ENCODE results near the gene KIFC3. TPM values are rescaled to one million over a fixed set of nuclear protein-coding genes. Genes with fewer than 3 reads are reported as not detected.

The KIFC3 gene
- total and polyA plus RNA-seq, 2 donors (not counting 1 experiment from before 2014, with no cell fraction given) = 0.07 to 0.67 TPM

- no peaks in the 10 kb centered on the region for H3K4me1 ChIP-seq (ENCODE audit: control insufficient read depth in 2 of 2, insufficient read depth in 2 of 2, low read length in 2 of 2)
- ChIA-PET POLR2A (no interaction called here), CTCF (no interaction called here)
- intact Hi-C loops (cut with micrococcal nuclease) = no loop called here
- no peaks in the 10 kb centered on the region for H3K9me3 ChIP-seq (ENCODE audit: control extremely low read depth in 1 of 3, control insufficient read depth in 2 of 3, insufficient read depth in 1 of 3, low read length in 2 of 3)
- H3K27ac Mint-ChIP-seq = no peak overlapping the region
- H4K20me1 ChIP-seq (ENCODE audit: control insufficient read depth, insufficient read depth, low read length, poor library complexity, severe bottlenecking) = no peaks in the 10 kb centered on the region
- TF ChIP-seq CTCF (IDR thresholded peaks at IDR 0.05) = no peak
- TF ChIP-seq EZH2 (IDR thresholded peaks at IDR 0.05; ENCODE audit: borderline replicate concordance, insufficient read depth, low read depth, low read length, poor library complexity, severe bottlenecking) = no peak
- no peaks in the 10 kb centered on the region for H3K27me3 Mint-ChIP-seq
- no peaks in the 10 kb centered on the region for H3K9me3 Mint-ChIP-seq (ENCODE audit: insufficient read depth)
- H3K4me3 ChIP-seq (ENCODE audit: control extremely low read depth in 1 of 5, extremely low read depth in 1 of 5, insufficient read depth in 1 of 5, low read depth in 2 of 5, low read length in 4 of 5) = no peak overlapping the region
- no peak overlapping the region for H3K27ac ChIP-seq (ENCODE audit: low read length in 2 of 2)
- ATAC-seq (ENCODE audit: low read depth) (no peak), DNase-seq (no peak)
- H3K4me1 Mint-ChIP-seq = no peaks in the 10 kb centered on the region
- WGBS (ENCODE audit: insufficient coverage) = no CpG with 5 or more reads among the region's 5 CpGs
- H3K4me2 ChIP-seq (replicated peaks; ENCODE audit: low read depth, low read length, poor library complexity, severe bottlenecking) = no peak overlapping the region
- H3K36me3 ChIP-seq (replicated peaks in 1 of 2; ENCODE audit: control extremely low read depth in 1 of 2, control insufficient read depth in 1 of 2, extremely low read depth in 1 of 2, insufficient read depth in 2 of 2, low read length in 1 of 2) = no peaks in the 10 kb centered on the region
- no peaks in the 10 kb centered on the region for H3K79me2 ChIP-seq (ENCODE audit: control insufficient read depth, insufficient read depth, low read length)
- H3K27me3 ChIP-seq (replicated peaks in 1 of 4; ENCODE audit: control extremely low read depth in 1 of 4, control insufficient read depth in 3 of 4, insufficient read depth in 4 of 4, low read length in 3 of 4) = no peaks in the 10 kb centered on the region
- H3K4me3 Mint-ChIP-seq = no peak overlapping the region
- H3K9ac ChIP-seq (ENCODE audit: low read length) = no peak overlapping the region
- no peak overlapping the region for H2AFZ ChIP-seq (ENCODE audit: insufficient read depth, low read depth, low read length, poor library complexity, severe bottlenecking)
Observed at GRCh38 chr16:57749856-57750452, 52.3 kb downstream of the KIFC3 start.

- no peak for ATAC-seq (ENCODE audit: low read depth)
- CTCF ChIA-PET = no interaction called here
- no peak overlapping the region for H3K27ac Mint-ChIP-seq
Observed at GRCh38 chr16:57749101-57749692, 53.1 kb downstream of the KIFC3 start.

More at GRCh38 chr16:57749101-57749692, 53.1 kb downstream of the KIFC3 start:
- no peaks in the 10 kb centered on the region for H3K27me3 ChIP-seq (replicated peaks in 1 of 4; ENCODE audit: control extremely low read depth in 1 of 4, control insufficient read depth in 3 of 4, insufficient read depth in 4 of 4, low read length in 3 of 4)
- no peaks in the 10 kb centered on the region for H4K20me1 ChIP-seq (ENCODE audit: control insufficient read depth, insufficient read depth, low read length, poor library complexity, severe bottlenecking)
- WGBS (ENCODE audit: insufficient coverage) = 97% methylated on average over 2 of the region's 3 CpGs
- no peaks in the 10 kb centered on the region for H3K79me2 ChIP-seq (ENCODE audit: control insufficient read depth, insufficient read depth, low read length)
- H3K9ac ChIP-seq (ENCODE audit: low read length) = no peak overlapping the region
- no peak overlapping the region for H3K27ac ChIP-seq (ENCODE audit: low read length in 2 of 2)
- H3K4me1 ChIP-seq (ENCODE audit: control insufficient read depth in 2 of 2, insufficient read depth in 2 of 2, low read length in 2 of 2) = no peaks in the 10 kb centered on the region
- no peak overlapping the region for H3K4me3 ChIP-seq (ENCODE audit: control extremely low read depth in 1 of 5, extremely low read depth in 1 of 5, insufficient read depth in 1 of 5, low read depth in 2 of 5, low read length in 4 of 5)
- H3K36me3 ChIP-seq (replicated peaks in 1 of 2; ENCODE audit: control extremely low read depth in 1 of 2, control insufficient read depth in 1 of 2, extremely low read depth in 1 of 2, insufficient read depth in 2 of 2, low read length in 1 of 2) = no peaks in the 10 kb centered on the region
- Mint-ChIP-seq H3K27me3 (no peaks in the 10 kb centered on the region), H3K4me1 (no peaks in the 10 kb centered on the region), H3K4me3 (no peak overlapping the region), H3K9me3 (ENCODE audit: insufficient read depth) (no peaks in the 10 kb centered on the region)
- intact Hi-C loops (cut with micrococcal nuclease) = no loop called here
- H3K9me3 ChIP-seq (ENCODE audit: control extremely low read depth in 1 of 3, control insufficient read depth in 2 of 3, insufficient read depth in 1 of 3, low read length in 2 of 3) = no peaks in the 10 kb centered on the region
- POLR2A ChIA-PET = no interaction called here
- TF ChIP-seq EZH2 (IDR thresholded peaks at IDR 0.05; ENCODE audit: borderline replicate concordance, insufficient read depth, low read depth, low read length, poor library complexity, severe bottlenecking) (no peak), CTCF (IDR thresholded peaks at IDR 0.05) (no peak)
- no peak for DNase-seq
- H3K4me2 ChIP-seq (replicated peaks; ENCODE audit: low read depth, low read length, poor library complexity, severe bottlenecking) = no peak overlapping the region
- no peak overlapping the region for H2AFZ ChIP-seq (ENCODE audit: insufficient read depth, low read depth, low read length, poor library complexity, severe bottlenecking)
